Prostate gland (tissue), 2 donors: ENCODE measurements around the gene FAAH2. TPM values are rescaled to one million over a fixed set of nuclear protein-coding genes. Genes with fewer than 3 reads are reported as not detected.
A peak's percentile ranks its signal among the peaks of the same experiment; 100 is the strongest.

Experiments used
- DNase-seq: peaks from one replicate; pipeline ENCODE4 v3.0.0-alpha.2; 2019; ENCODE audit warnings: low spot score
- H3K27ac ChIP-seq, 2 donors: fragments of 200-600 bp; sonication (generic); 2 replicates each; pipeline ENCODE4 v1.5.1; 2017 to 2019
- H3K27me3 ChIP-seq: fragments of 200-600 bp; sonication (generic); replicated peaks from 2 replicates; pipeline ENCODE4 v1.5.1; 2019; ENCODE audit not compliant: insufficient read depth
- H3K36me3 ChIP-seq, 2 donors: fragments of 200-600 bp; sonication (generic); 1 replicate in 1 of 2; 2 replicates in 1 of 2; pipeline versions ENCODE4 v1.5.1 to v1.8.1; 2017 to 2019
- H3K4me1 ChIP-seq: fragments of 200-600 bp; sonication (generic); replicated peaks from 2 replicates; pipeline ENCODE4 v1.5.1; 2019
- H3K4me3 ChIP-seq, 2 donors: fragments of 200-600 bp; sonication (generic); 2 replicates each; pipeline ENCODE4 v1.5.1; 2017 to 2019
- H3K9me3 ChIP-seq: fragments of 200-600 bp; sonication (generic); 2 replicates; pipeline ENCODE4 v1.5.1; 2017
- POLR2A ChIP-seq: fragments of 450-650 bp; IDR thresholded peaks from one replicate; pipeline ENCODE4 v1.6.1; 2016; ENCODE audit warnings: antibody characterized with exemption, mild to moderate bottlenecking
- POLR2AphosphoS5 ChIP-seq: sonication (generic); formaldehyde crosslinking; IDR thresholded peaks from one replicate; pipeline ENCODE4 v1.6.1; 2017; ENCODE audit warnings: antibody characterized with exemption
- WGBS: methylation state at CpG from one replicate; pipeline ENCODE4 v1.1.5; 2018; 5-methylcytosine and 5-hydroxymethylcytosine counted together
- intact Hi-C: fragments of 100-400 bp; cut with DNase I; formaldehyde crosslinking; loops from one replicate; pipeline ENCODE4 v1.14.2; 2022
- total RNA-seq, 2 donors: library from RNA; depleted of rRNA; stranded (reverse); fragments of >200 nt; gene quantifications; one replicate each; pipeline ENCODE4 v1.1.0, GENCODE V29; 2016
- TF ChIP-seq, protein P1 (sequence below), 4 experiments: fragments of 200-600 bp in 2 of 4; fragments of 450-650 bp in 2 of 4; sonication (generic) in 2 of 4; IDR thresholded peaks; 1 replicate in 3 of 4; 2 replicates in 1 of 4; pipeline ENCODE4 v1.5.1; 2016 to 2019; ENCODE audit warnings: antibody characterized with exemption in 4 of 4, mild to moderate bottlenecking in 2 of 4, moderate library complexity in 2 of 4

Gene FAAH2, protein sequence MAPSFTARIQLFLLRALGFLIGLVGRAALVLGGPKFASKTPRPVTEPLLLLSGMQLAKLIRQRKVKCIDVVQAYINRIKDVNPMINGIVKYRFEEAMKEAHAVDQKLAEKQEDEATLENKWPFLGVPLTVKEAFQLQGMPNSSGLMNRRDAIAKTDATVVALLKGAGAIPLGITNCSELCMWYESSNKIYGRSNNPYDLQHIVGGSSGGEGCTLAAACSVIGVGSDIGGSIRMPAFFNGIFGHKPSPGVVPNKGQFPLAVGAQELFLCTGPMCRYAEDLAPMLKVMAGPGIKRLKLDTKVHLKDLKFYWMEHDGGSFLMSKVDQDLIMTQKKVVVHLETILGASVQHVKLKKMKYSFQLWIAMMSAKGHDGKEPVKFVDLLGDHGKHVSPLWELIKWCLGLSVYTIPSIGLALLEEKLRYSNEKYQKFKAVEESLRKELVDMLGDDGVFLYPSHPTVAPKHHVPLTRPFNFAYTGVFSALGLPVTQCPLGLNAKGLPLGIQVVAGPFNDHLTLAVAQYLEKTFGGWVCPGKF
- total RNA-seq, result 10 to 100 TPM; 31.7 to 40.2 TPM

GRCh38 chrX:57286507-57287251, at the start of gene FAAH2:
FAAH2 (plus strand) TSS chrX:57286706; CDS start chrX:57286826, 120 bp downstream.
- Histone ChIP-seq H3K36me3 (no peaks in the 10 kb centered on the region), H3K4me3 (peak within 1 kb of the TSS; percentile 28 to 32), H3K27ac (peak within 1 kb of the TSS; percentile 66 to 78), H3K4me1 (no peaks in the 10 kb centered on the region), H3K27me3 (no peaks in the 10 kb centered on the region), H3K9me3 (no peaks in the 10 kb centered on the region)
- peak; percentile 86 for DNase-seq
- peak; percentile 84 for TF ChIP-seq POLR2AphosphoS5
- TF ChIP-seq POLR2A, result peak; percentile 56
- TF ChIP-seq, protein P1, sequence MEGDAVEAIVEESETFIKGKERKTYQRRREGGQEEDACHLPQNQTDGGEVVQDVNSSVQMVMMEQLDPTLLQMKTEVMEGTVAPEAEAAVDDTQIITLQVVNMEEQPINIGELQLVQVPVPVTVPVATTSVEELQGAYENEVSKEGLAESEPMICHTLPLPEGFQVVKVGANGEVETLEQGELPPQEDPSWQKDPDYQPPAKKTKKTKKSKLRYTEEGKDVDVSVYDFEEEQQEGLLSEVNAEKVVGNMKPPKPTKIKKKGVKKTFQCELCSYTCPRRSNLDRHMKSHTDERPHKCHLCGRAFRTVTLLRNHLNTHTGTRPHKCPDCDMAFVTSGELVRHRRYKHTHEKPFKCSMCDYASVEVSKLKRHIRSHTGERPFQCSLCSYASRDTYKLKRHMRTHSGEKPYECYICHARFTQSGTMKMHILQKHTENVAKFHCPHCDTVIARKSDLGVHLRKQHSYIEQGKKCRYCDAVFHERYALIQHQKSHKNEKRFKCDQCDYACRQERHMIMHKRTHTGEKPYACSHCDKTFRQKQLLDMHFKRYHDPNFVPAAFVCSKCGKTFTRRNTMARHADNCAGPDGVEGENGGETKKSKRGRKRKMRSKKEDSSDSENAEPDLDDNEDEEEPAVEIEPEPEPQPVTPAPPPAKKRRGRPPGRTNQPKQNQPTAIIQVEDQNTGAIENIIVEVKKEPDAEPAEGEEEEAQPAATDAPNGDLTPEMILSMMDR (IDR thresholded peaks at IDR 0.05), result peak in 1 of 4 experiments; percentile 10
- WGBS, result 2% methylated on average over 19 of the region's 22 CpGs
- intact Hi-C loops, result no loop called here

DNA sequence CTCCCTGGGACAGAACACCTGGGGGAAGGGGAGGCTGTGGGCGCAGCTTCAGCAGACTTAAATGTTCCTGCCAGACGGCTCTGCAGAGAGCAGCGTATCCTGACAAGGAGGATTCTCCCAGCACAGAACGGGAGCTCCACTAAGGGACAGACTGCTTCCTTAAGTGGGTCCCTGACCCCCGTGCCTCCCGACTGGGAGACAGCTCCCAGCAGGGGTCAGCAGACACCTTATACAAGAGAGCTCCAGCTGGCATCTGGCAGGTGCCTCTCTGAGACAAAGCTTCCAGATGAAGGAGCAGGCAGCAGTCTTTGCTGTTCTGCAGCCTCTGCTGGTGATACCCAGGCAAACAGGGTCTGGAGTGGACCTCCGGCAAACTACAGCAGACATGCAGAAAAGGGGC, 44.5 kb upstream of the FAAH2 start:
- H3K4me3 ChIP-seq, result no peak overlapping the region
- intact Hi-C loops, result no loop called here
- TF ChIP-seq POLR2A (no peak), POLR2AphosphoS5 (no peak)
- TF ChIP-seq, protein P1 (IDR thresholded peaks at IDR 0.05), result no peak
- H3K4me1 ChIP-seq, result no peaks in the 10 kb centered on the region
- WGBS, result 94% methylated on average over 3 of the region's 7 CpGs
- no peak for DNase-seq
- no peaks in the 10 kb centered on the region for H3K9me3 ChIP-seq
- no peak overlapping the region for H3K27ac ChIP-seq
- no peaks in the 10 kb centered on the region for H3K36me3 ChIP-seq
- H3K27me3 ChIP-seq, result no peaks in the 10 kb centered on the region

- Histone ChIP-seq H3K27me3 (no peaks in the 10 kb centered on the region), H3K9me3 (no peaks in the 10 kb centered on the region), H3K36me3 (no peaks in the 10 kb centered on the region), H3K4me3 (no peak overlapping the region), H3K27ac (no peak overlapping the region), H3K4me1 (no peaks in the 10 kb centered on the region)
- WGBS, result 97% methylated on average over 6 of the region's 6 CpGs
- TF ChIP-seq POLR2AphosphoS5, result no peak
- no peak for TF ChIP-seq POLR2A
- TF ChIP-seq, protein P1 (IDR thresholded peaks at IDR 0.05), result no peak
- no peak for DNase-seq
- intact Hi-C loops, result no loop called here
Observed at GRCh38 chrX:57251965-57252364, 34.5 kb upstream of the FAAH2 start.

GRCh38 chrX:57265126-57265525, 21.4 kb upstream of the FAAH2 start:
- Histone ChIP-seq H3K36me3 (no peaks in the 10 kb centered on the region), H3K27me3 (no peaks in the 10 kb centered on the region), H3K27ac (no peak overlapping the region), H3K4me1 (no peaks in the 10 kb centered on the region), H3K4me3 (no peak overlapping the region), H3K9me3 (no peaks in the 10 kb centered on the region)
- intact Hi-C loops, result no loop called here
- no peak for TF ChIP-seq POLR2AphosphoS5
- no peak for TF ChIP-seq POLR2A
- TF ChIP-seq, protein P1 (IDR thresholded peaks at IDR 0.05), result no peak
- no peak for DNase-seq
- 78% methylated on average over 4 of the region's 4 CpGs for WGBS
